ENCODE data around the gene MYO3B. TPM values are rescaled to one million over a fixed set of nuclear protein-coding genes. Genes with fewer than 3 reads are reported as not detected.

The MYO3B gene
- total RNA-seq, 1 experiment from 2014 or later: 0.63 TPM

- no peak overlapping the region for H3K27ac Mint-ChIP-seq
- Histone ChIP-seq H2AK5ac (ENCODE audit: insufficient read length, low read length) (no peak overlapping the region), H3K23ac (ENCODE audit: insufficient read length, low read depth, low read length) (no peak overlapping the region), H4K20me1 (ENCODE audit: control insufficient read depth, insufficient read depth, insufficient read length) (no peaks in the 10 kb centered on the region), H3K23me2 (ENCODE audit: insufficient read length, low read depth, low read length, poor library complexity, severe bottlenecking) (no peaks in the 10 kb centered on the region), H3K56ac (ENCODE audit: insufficient read length, low read depth, low read length) (no peak overlapping the region), H3K27ac (ENCODE audit: insufficient read length, low read depth, low read length) (no peak overlapping the region), H3K4ac (ENCODE audit: low read depth, low read length) (no peak overlapping the region), H4K5ac (ENCODE audit: insufficient read length, low read depth, low read length) (no peak overlapping the region), H3K79me2 (ENCODE audit: insufficient read depth, low read length) (no peaks in the 10 kb centered on the region), H3K4me2 (ENCODE audit: insufficient read depth, insufficient read length, low read length) (no peak overlapping the region), H2BK120ac (ENCODE audit: low read depth, low read length, poor library complexity, severe bottlenecking) (no peak overlapping the region), H3K18ac (ENCODE audit: insufficient read length, low read depth, low read length) (no peak overlapping the region), H4K91ac (ENCODE audit: insufficient read length, low read depth, low read length) (no peak overlapping the region), H3K14ac (ENCODE audit: insufficient read depth, low read length) (no peak overlapping the region), H3K79me1 (ENCODE audit: insufficient read depth, low read depth, low read length, poor library complexity, severe bottlenecking) (no peaks in the 10 kb centered on the region), H2BK20ac (ENCODE audit: low read depth, low read length, poor library complexity, severe bottlenecking) (no peak overlapping the region), H2BK12ac (ENCODE audit: insufficient read length, low read depth, low read length) (no peak overlapping the region), H3K9me3 (ENCODE audit: control insufficient read depth, low read depth, low read length) (no peaks in the 10 kb centered on the region), H4K8ac (replicated peaks; ENCODE audit: insufficient read length, low read depth, low read length) (no peak overlapping the region), H3T11ph (ENCODE audit: low read length) (no peak overlapping the region), H2AFZ (ENCODE audit: low read length) (no peak overlapping the region), H3K4me1 (ENCODE audit: insufficient read depth, low read length) (no peaks in the 10 kb centered on the region), H2BK15ac (ENCODE audit: low read depth, low read length) (no peak overlapping the region), H3K9ac (ENCODE audit: extremely low read depth, insufficient read length, low read length) (no peak overlapping the region), H2BK5ac (ENCODE audit: insufficient read length, low read length) (no peak overlapping the region), H3K27me3 (ENCODE audit: insufficient read depth, low read length) (no peaks in the 10 kb centered on the region)
- DNase-seq: no peak
- 100% methylated on average over 2 of the region's 3 CpGs for WGBS (ENCODE audit: extremely low coverage, insufficient read length, low lambda C conversion rate)
- no peaks in the 10 kb centered on the region for H3K9me3 Mint-ChIP-seq
- no peaks in the 10 kb centered on the region for H3K36me3 Mint-ChIP-seq (ENCODE audit: insufficient read depth in 1 of 3, low read depth in 3 of 3)
- no peak overlapping the region for H3K4me3 Mint-ChIP-seq
- H3K27me3 Mint-ChIP-seq (ENCODE audit: low read depth): peaks cover 1% of the 10 kb centered on the region; the same call in 1 of the 2 replicates
- H3K4me1 Mint-ChIP-seq: peaks cover 4% of the 10 kb centered on the region in 2 experiments; a peak in 3 of 4 replicates
- TF ChIP-seq, protein P1, sequence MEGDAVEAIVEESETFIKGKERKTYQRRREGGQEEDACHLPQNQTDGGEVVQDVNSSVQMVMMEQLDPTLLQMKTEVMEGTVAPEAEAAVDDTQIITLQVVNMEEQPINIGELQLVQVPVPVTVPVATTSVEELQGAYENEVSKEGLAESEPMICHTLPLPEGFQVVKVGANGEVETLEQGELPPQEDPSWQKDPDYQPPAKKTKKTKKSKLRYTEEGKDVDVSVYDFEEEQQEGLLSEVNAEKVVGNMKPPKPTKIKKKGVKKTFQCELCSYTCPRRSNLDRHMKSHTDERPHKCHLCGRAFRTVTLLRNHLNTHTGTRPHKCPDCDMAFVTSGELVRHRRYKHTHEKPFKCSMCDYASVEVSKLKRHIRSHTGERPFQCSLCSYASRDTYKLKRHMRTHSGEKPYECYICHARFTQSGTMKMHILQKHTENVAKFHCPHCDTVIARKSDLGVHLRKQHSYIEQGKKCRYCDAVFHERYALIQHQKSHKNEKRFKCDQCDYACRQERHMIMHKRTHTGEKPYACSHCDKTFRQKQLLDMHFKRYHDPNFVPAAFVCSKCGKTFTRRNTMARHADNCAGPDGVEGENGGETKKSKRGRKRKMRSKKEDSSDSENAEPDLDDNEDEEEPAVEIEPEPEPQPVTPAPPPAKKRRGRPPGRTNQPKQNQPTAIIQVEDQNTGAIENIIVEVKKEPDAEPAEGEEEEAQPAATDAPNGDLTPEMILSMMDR (conservative IDR thresholded peaks at IDR 0.05): no peak
Measured at GRCh38 chr2:170386554-170386953, 208.6 kb downstream of the MYO3B start.

Measured in H9 (cell line).